Activated CD4-positive, alpha-beta T cell treated with anti-CD3 and anti-CD28 coated beads, Interleukin-2, amount 50 U/mL, for 1 hour (primary cell): Measurements from ENCODE around the gene ERICH6.

ENCODE experiments used
- DNase-seq: peaks from one replicate; pipeline ENCODE4 v3.0.0-alpha.2; 2020

ERICH6 gene

DNA sequence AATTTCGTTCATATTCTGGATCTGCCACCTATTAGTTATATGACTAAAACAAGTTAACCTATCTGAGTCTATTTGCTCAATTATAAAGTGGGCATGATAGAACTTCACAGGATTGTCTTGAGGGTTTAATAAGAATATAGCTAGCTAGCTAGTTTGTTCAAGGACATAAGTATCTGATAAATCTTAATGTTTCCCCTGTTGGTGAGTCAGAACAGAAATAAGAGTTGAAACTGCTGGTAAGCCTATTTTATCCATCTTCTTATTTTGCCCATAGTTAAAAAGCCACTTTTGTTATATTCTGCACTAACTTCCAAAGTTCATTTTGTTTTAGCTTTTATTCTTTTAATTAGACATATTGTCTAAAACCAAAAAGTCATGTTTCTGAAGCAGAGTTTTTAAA lies 91.2 kb downstream of the ERICH6 start:
- no peak for DNase-seq

DNA sequence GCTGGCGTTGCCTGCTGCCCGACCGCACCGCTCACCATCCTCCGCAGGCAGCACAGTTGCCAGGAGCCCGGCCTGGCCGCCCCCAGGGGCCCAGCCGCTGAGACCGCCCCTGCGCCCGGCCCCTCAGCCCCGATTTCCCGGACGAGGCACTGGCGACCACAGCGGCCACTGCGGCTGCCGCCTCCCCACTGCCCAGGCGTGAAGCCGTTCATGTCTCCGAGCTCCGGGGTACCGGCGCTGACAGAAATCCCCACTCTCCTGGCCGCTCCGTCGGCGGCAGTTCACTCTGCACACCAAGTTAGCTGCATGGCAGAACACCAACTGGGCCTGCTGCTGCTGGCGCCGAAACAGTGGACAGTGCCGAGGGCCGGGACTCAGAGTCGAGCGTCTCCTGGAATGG lies 92.1 kb downstream of the ERICH6 start:
- no peak for DNase-seq

DNA sequence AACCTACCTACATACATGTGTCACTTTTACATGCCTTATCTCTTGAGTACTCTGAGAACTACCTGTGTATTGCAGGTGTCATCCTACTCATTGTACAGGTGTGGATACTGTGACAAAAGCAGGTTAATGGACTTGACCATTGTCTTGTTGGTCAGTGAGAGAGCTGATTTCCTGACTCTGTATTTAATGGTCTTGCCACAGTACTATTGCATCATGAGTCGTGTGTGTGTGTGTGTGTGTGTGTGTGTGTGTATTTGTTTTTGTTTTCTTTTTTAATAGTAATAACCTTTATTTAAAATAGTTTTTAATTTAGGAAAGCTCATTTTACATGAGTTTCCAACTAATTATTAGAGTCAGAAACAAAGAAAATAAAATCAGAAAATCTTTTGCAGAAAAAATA lies 92.9 kb downstream of the ERICH6 start:
- no peak for DNase-seq

DNA sequence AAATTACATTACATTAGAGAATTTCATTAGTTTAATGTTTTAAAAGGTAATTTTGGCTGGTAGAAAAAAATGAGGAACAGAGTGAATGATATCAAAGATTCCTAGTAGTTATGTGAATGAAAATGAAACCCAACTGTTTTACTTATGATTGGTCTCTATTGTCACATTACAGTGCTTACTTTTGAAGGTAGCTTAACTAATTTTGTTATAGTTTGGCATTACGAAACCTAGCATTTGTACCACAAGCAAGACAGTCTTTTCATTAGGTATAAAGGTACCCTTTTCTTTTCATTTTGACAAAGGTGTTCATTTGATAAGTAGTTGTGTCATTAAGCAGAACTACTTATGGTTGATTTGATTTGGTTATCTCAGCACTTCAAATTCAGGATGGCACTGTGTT lies 93.7 kb downstream of the ERICH6 start:
- DNase-seq = no peak
